HepG2 (cell line): ENCODE results near the gene SLC2A10. TPM values are rescaled to one million over a fixed set of nuclear protein-coding genes. Genes with fewer than 3 reads are reported as not detected.

Experiments used
- AKAP8 ChIP-seq: sonication (generic); formaldehyde crosslinking; IDR thresholded peaks from 2 replicates; pipeline ENCODE4 v1.5.1; 2020; ENCODE audit warnings: mild to moderate bottlenecking, missing genetic modification reagents
- CENPBD1 ChIP-seq: sonication (generic); formaldehyde crosslinking; IDR thresholded peaks from 2 replicates; pipeline ENCODE4 v1.8.0; 2022; ENCODE audit warnings: missing genetic modification reagents, low read depth, mild to moderate bottlenecking, borderline replicate concordance
- HNRNPUL1 ChIP-seq: fragments of 200-400 bp; formaldehyde crosslinking; IDR thresholded peaks from 2 replicates; pipeline ENCODE4 v1.6.1; 2017; ENCODE audit warnings: low read depth, mild to moderate bottlenecking, low read length, moderate library complexity
- MLX ChIP-seq: IDR thresholded peaks from 2 replicates; pipeline ENCODE4 v1.6.1; 2016
- PHF8 ChIP-seq: sonication (generic); formaldehyde crosslinking; IDR thresholded peaks from 2 replicates; pipeline ENCODE4 v1.5.0; 2020; ENCODE audit warnings: missing genetic modification reagents
- PRPF4 ChIP-seq: fragments of 200-400 bp; formaldehyde crosslinking; IDR thresholded peaks from 2 replicates; pipeline ENCODE4 v1.6.1; 2016; ENCODE audit warnings: low read length, low read depth; ENCODE audit not compliant: poor library complexity, severe bottlenecking
- RARA ChIP-seq: IDR thresholded peaks from 2 replicates; pipeline ENCODE4 v1.6.1; 2016; ENCODE audit warnings: missing genetic modification reagents, missing compliant biosample characterization
- SNAI1 ChIP-seq: sonication (generic); formaldehyde crosslinking; IDR thresholded peaks from 2 replicates; pipeline ENCODE4 v1.5.0; 2020; ENCODE audit warnings: mild to moderate bottlenecking, missing genetic modification reagents, borderline replicate concordance
- TCF7 ChIP-seq: sonication (generic); IDR thresholded peaks from 2 replicates; pipeline ENCODE4 v1.6.1; 2016; ENCODE audit warnings: antibody characterized with exemption, low read depth
- ZNF143 ChIP-seq: sonication (generic); formaldehyde crosslinking; IDR thresholded peaks from 2 replicates; pipeline ENCODE4 v1.4.0; 2020; ENCODE audit warnings: missing genetic modification reagents
- ZNF253 ChIP-seq: sonication (generic); formaldehyde crosslinking; IDR thresholded peaks from 2 replicates; pipeline ENCODE4 v1.8.0; 2022; ENCODE audit warnings: mild to moderate bottlenecking, missing genetic modification reagents, borderline replicate concordance
- ZNF292 ChIP-seq: sonication (generic); formaldehyde crosslinking; IDR thresholded peaks from 2 replicates; pipeline ENCODE4 v1.8.1; 2022; ENCODE audit warnings: mild to moderate bottlenecking, low read depth, missing genetic modification reagents, borderline replicate concordance
- ZNF3 ChIP-seq: IDR thresholded peaks from 2 replicates; pipeline ENCODE4 v1.7.0; 2017; ENCODE audit warnings: inconsistent platforms
- ZNF563 ChIP-seq: sonication (generic); formaldehyde crosslinking; IDR thresholded peaks from 2 replicates; pipeline ENCODE4 v1.8.0; 2022; ENCODE audit warnings: mild to moderate bottlenecking, moderate library complexity, missing genetic modification reagents
- ZNF569 ChIP-seq: sonication (generic); formaldehyde crosslinking; IDR thresholded peaks from 2 replicates; pipeline ENCODE4 v1.5.0; 2020; ENCODE audit warnings: mild to moderate bottlenecking, missing genetic modification reagents, moderate library complexity, borderline replicate concordance
- ZNF576 ChIP-seq: sonication (generic); formaldehyde crosslinking; IDR thresholded peaks from 2 replicates; pipeline ENCODE4 v1.4.0; 2020; ENCODE audit warnings: mild to moderate bottlenecking, missing genetic modification reagents
- ZNF800 ChIP-seq: sonication (generic); formaldehyde crosslinking; IDR thresholded peaks from 2 replicates; pipeline ENCODE4 v1.4.0; 2020; ENCODE audit warnings: missing genetic modification reagents
- polyA plus RNA-seq, 8 experiments: library from polyadenylated mRNA; depleted of rRNA in 3 of 8; stranded (reverse) in 7 of 8; unstranded in 1 of 8; fragments of >200 nt; fragmentation: Illumina TruSeq in 4 of 8; extraction: Trizol in 4 of 8; gene quantifications; 2 replicates each; pipeline versions ENCODE4 v1.2.1 to v1.2.3, GENCODE V29; 2011 to 2016; ENCODE audit warnings: low read depth in 4 of 8, missing spikeins in 1 of 8, mixed read lengths in 1 of 8; ENCODE audit not compliant: insufficient read depth in 1 of 8
- total RNA-seq, 5 experiments: library from RNA; depleted of rRNA; stranded (reverse); fragments of >200 nt; fragmentation: Illumina TruSeq; extraction: Trizol; gene quantifications; 2 replicates each; pipeline ENCODE4 v1.2.3, GENCODE V29; 2016; ENCODE audit warnings: low read depth in 1 of 5
- TF ChIP-seq, protein P1 (sequence below): sonication (generic); formaldehyde crosslinking; IDR thresholded peaks from 2 replicates; pipeline ENCODE4; 2020; ENCODE audit warnings: missing genetic modification reagents, mild to moderate bottlenecking, borderline replicate concordance

The SLC2A10 gene
- total and polyA plus RNA-seq, 2 of the 13 experiments (the other 11 are each of a cell fraction or from before 2014, with no cell fraction given): 16.0 to 18.4 TPM

DNA sequence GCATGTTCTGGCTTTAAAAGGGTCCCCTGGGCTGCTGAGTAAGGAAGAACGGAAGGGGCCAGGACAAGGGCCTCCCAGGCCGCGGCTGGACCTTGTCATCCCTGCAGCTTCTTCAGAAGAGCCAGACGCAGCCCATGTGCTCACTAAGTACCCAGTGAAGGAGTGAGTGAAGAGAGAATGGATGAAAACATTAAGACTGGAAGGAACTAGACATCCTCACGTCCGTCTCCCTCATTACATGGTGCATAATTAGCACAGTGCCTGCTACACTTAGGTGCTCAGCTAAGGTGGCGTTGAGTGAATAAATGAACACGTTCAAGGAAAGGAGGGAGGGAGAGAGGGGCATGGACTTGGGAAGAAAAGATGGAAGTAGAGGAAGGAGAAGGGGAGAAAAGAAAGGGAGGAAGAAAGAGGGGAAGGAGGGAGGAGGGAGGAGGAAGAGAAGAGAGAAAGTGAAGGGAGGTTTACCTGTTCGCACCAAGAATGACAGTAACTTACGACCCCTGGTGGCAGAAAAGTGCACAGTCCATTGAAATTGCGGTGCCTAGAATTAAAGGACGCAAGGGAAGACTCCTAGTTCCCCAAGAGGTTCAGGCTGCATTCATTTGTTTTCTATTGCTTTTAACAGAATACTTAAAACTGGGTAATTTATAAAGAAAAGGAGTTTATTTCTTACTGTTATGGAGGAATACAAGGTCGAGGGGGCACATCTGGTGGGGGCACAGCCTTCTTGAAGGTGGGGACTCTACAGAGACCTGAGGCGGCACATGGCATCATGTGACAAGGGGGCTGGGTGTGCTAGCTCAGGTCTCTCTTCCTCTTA is 28.2 kb upstream of the SLC2A10 start (continued):
- TF ChIP-seq, protein P1, sequence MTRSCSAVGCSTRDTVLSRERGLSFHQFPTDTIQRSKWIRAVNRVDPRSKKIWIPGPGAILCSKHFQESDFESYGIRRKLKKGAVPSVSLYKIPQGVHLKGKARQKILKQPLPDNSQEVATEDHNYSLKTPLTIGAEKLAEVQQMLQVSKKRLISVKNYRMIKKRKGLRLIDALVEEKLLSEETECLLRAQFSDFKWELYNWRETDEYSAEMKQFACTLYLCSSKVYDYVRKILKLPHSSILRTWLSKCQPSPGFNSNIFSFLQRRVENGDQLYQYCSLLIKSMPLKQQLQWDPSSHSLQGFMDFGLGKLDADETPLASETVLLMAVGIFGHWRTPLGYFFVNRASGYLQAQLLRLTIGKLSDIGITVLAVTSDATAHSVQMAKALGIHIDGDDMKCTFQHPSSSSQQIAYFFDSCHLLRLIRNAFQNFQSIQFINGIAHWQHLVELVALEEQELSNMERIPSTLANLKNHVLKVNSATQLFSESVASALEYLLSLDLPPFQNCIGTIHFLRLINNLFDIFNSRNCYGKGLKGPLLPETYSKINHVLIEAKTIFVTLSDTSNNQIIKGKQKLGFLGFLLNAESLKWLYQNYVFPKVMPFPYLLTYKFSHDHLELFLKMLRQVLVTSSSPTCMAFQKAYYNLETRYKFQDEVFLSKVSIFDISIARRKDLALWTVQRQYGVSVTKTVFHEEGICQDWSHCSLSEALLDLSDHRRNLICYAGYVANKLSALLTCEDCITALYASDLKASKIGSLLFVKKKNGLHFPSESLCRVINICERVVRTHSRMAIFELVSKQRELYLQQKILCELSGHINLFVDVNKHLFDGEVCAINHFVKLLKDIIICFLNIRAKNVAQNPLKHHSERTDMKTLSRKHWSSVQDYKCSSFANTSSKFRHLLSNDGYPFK (CRISPR knock-in tag): no peak
- TF ChIP-seq MLX (0 out of 2 replicates have a peak, but pooled peaks have one; percentile 44), PHF8 (CRISPR knock-in tag) (no peak), AKAP8 (no peak), ZNF143 (CRISPR knock-in tag) (no peak), SNAI1 (CRISPR knock-in tag) (no peak), CENPBD1 (CRISPR knock-in tag) (no peak), ZNF569 (CRISPR knock-in tag) (no peak), RARA (CRISPR knock-in tag) (peak; percentile 38; the same call in 1 of the 2 replicates), ZNF3 (CRISPR knock-in tag) (peak; percentile 99), ZNF253 (no peak), ZNF563 (CRISPR knock-in tag) (no peak), PRPF4 (no peak), ZNF800 (no peak), ZNF292 (CRISPR knock-in tag) (no peak), HNRNPUL1 (no peak), TCF7 (no peak), ZNF576 (CRISPR knock-in tag) (0 out of 2 replicates have a peak, but pooled peaks have one; percentile 31)
